Measurements from ENCODE around the gene CCDC7.
"Not testable (repeated sequence)": the region's sequence is repeated elsewhere in the genome, so short reads cannot be mapped to it uniquely, and the experiment has no call there.

CCDC7 gene

GRCh38 chr10:32713560-32713959 lies 267.6 kb downstream of the CCDC7 start:
- peak; percentile 12 for DNase-seq (ENCODE audit: low read depth)

DNA sequence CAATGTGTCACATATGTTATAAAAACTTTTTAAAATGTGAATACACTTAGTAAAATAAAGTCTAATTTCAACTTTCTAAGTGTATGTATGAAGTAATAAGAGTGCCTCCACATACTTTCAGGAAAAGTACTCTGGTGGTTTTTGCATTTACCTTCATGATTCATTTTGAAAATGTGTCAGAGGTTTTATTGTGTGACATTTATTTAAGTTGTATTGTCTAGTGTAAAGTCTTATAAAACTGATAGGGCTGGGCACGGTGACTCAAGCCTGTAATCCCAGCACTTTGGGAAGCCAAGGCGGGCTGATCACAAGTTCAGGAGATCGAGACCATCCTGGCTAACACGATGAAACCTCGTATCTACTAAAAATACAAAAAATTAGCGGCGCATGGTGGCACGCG lies 285.6 kb downstream of the CCDC7 start:
- no peak for DNase-seq (ENCODE audit: low read depth)

DNA sequence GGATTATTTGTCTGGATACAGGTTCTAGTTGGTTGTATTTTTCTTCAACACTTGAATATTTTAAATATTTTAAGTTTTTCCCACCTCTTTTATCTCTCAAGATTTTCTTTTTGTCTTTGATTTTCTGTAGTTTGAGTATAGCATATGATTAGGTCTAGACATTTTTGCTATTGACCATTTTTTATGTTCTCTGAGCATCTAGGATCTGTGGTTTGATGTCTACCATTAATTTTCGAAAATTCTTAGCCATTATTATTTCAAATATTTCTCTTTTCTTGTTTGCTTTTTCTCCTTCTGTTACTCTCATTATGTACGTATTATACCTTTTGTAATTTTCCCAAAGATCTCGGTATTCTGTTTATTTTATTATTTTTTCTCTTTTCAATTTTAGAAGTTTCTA lies 293.0 kb downstream of the CCDC7 start:
- DNase-seq (ENCODE audit: low read depth) = no peak

DNA sequence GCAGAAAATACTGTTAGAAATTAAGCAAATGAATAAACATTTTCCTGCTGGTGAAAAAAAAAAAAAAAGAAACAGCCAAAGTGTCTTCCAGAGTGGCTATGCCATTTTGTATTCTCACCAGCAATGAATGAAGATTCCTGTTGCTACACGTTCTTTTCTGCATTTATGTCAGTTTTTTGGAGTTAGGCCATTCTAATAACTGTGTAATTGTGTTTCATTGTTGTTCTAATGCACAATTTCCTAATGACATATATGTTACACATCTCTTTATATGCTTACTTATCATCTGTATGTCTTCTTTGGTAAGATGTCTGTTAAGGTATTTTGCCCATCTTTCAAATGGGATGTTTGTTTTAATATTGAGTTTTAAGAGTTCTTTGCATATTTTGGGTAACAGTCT lies 298.4 kb downstream of the CCDC7 start:
- DNase-seq (ENCODE audit: low read depth) = peak; percentile 4

GRCh38 chr10:32746869-32747268 lies 300.9 kb downstream of the CCDC7 start:
- DNase-seq (ENCODE audit: low read depth) = no peak

GRCh38 chr10:32751582-32751981 lies 305.6 kb downstream of the CCDC7 start:
- no peak for DNase-seq (ENCODE audit: low read depth)

DNA sequence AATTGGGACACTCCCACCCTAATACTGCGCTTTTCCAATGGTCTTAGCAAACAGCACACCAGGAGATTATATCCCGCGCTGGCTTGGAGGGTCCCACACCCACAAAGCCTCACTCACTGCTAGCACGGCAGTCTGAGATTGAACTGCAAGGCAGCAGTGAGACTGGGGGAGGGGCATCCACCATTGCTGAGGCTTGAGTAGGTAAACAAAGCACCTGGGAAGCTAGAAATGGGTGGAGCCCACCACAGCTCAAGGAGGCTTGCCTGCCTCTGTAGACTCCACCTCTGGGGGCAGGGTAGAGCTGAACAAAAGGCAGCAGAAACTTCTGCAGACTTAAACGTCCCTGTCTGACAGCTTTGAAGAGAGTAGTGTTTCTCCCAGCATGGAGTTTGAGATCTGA lies 309.0 kb downstream of the CCDC7 start:
- DNase-seq (ENCODE audit: low read depth) = not testable (repeated sequence)

GRCh38 chr10:32771217-32771616 lies 325.3 kb downstream of the CCDC7 start:
- no peak for DNase-seq (ENCODE audit: low read depth)

DNA sequence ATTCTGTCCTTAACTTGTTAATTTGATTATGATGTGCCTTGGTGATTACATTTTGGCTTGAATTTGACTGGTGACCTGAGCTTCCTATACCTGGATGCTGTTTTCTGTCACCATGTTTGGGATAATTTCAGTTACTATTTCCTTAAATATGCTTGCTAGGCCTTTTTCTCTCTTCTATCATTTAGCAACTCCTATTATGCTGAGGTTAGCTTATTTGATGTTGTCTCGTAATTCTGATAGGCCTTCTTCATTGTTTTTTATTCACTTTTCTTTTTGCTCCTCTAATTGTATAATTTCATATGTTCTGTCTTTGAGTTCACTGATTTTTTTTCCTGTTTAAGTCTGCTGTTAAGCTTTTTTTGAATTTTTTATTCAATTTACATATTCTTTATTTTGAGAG lies 327.2 kb downstream of the CCDC7 start:
- DNase-seq (ENCODE audit: low read depth) = no peak

DNA sequence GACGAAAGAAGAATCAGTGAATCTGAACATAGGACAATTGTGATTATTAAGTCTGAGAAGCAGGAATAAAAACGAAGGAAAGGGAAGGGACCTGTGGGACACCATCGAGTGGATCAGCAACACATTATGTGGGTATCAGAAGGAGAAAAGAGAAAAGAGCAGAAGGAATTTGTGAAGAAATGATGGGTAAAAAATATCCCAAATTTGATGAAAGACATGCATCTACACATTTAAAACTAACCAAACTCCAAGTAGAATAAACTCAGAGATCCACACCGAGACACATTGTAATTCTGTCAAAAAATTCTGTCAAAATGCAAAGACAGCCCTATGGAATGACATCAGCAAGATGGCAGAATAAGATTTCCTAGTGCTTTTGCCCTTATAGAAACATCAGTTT lies 341.0 kb downstream of the CCDC7 start:
- DNase-seq (ENCODE audit: low read depth) = no peak

GRCh38 chr10:32787690-32788284 lies 341.8 kb downstream of the CCDC7 start:
- DNase-seq (ENCODE audit: low read depth) = no peak

DNA sequence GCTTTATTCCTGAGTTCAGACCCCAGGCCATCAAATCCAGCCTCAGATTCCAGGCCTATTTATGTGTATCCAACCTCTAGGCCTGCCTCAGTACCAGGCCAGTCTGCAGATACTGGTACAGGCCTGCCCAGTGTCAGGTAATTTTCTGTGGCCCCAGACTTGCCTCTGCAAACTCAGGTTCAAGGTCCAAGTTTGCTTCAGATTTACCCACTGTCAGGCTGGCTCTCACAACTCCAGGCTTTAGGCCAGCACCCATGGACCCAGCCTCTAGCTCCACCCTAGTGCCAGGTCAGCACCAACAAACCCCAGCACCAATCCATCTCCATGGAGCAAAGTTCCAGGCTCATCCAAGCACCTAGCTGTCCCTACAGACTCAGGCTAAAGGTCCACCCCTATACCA lies 342.4 kb downstream of the CCDC7 start:
- DNase-seq (ENCODE audit: low read depth) = no peak

GRCh38 chr10:32790483-32790882 lies 344.5 kb downstream of the CCDC7 start:
- peak; percentile 40 for DNase-seq (ENCODE audit: low read depth)

DNA sequence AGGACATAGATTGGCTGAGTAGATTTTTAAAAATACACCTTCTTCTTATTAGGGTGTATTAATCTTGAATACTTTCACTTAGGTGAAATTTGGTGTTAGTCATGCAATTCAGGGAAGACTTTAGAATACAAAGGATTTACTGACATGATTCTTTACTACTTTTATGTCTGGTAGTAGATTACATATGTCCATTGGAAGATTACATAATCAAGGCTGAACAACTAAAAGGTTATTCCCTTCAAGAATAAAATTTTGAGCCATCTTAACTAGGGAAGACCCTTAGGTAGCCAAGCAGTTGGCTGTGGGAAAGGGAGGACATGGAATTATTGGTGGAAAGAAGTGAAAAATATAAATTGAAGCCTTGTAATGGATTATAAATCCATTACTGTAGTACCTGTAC lies 347.1 kb downstream of the CCDC7 start:
- DNase-seq (ENCODE audit: low read depth) = no peak

- peak; percentile 42 for DNase-seq (ENCODE audit: low read depth)
Measured at GRCh38 chr10:32795598-32796183, 349.8 kb downstream of the CCDC7 start.

DNA sequence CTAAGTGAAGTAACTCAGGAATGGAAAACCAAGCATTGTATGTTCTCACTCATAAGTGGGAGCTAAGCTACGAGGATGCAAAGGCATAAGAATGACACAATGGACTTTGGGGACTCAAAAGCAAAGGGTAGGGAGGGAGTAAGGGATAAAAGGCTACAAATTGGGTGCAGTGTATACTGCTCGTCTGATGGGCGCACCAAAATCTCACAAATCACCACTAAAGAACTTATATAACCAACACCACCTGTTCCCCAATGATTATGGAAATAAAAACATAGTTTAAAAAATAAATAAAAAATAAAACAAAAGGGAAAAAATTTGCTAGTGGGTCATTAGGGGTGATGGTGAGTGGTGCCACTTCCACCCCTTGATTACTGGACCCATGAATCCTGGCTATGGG lies 351.5 kb downstream of the CCDC7 start:
- DNase-seq (ENCODE audit: low read depth) = not testable (repeated sequence)

DNA sequence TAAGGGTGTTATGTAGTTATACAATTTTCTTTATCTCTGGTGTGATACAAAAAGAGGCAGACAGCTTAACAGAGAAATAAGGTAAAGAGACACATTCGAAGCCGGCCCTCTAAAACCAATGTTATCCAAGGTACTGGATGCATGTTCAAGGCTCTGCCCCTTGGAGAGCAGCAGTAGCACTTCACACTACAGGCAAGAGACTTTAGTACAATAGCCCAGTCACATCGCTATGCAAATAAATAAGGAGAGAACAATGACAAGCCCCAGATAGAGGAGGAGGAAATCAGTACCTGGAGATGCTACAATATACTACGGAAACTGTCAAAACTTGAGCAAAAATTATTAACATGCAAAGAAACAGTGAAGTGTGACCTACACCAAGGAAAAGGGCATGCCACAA lies 401.0 kb downstream of the CCDC7 start:
- no peak for DNase-seq (ENCODE audit: low read depth)

DNA sequence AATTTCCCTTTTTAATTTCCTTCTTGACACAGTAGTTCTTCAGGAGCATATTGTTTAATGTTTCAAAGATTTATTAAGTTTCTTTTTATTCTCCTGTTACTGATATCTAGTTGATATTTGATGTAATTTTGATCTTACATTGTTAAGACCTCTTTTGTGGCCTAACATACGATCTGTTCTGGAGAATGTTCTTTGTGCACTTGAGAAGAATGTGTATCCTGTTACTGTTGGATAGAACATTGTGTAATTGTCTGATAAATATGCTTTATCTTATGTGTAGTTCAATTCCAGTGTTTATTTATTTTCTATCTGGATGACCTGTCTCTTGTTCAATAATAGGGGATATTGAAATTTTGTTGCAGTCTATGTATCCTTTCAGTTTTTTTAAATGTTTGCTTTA lies 405.4 kb downstream of the CCDC7 start:
- no peak for DNase-seq (ENCODE audit: low read depth)

GRCh38 chr10:32854435-32854834 lies 408.5 kb downstream of the CCDC7 start:
- DNase-seq (ENCODE audit: low read depth) = no peak

DNA sequence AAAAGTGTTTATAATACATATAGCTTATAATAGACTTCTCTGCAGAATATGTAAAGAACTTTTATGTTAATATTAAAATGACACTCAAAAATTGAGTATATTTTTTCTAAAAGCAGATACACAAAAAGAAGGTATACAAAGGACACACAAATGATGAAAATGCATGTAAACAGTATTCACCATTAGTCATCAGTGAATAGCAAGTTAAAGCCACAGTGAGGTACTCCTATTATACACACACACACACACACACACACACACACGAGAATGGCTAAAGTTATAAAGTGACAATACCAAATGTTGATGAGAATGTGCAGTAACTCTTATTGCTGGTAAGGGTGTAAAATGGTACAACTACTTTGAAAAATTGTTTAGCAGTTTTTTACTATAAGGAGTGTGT lies 419.2 kb downstream of the CCDC7 start:
- no peak for DNase-seq (ENCODE audit: low read depth)

- no peak for DNase-seq (ENCODE audit: low read depth)
Measured at GRCh38 chr10:32877915-32878314, 432.0 kb downstream of the CCDC7 start.

GRCh38 chr10:32878646-32879045 lies 432.7 kb downstream of the CCDC7 start:
- DNase-seq (ENCODE audit: low read depth) = no peak

DNA sequence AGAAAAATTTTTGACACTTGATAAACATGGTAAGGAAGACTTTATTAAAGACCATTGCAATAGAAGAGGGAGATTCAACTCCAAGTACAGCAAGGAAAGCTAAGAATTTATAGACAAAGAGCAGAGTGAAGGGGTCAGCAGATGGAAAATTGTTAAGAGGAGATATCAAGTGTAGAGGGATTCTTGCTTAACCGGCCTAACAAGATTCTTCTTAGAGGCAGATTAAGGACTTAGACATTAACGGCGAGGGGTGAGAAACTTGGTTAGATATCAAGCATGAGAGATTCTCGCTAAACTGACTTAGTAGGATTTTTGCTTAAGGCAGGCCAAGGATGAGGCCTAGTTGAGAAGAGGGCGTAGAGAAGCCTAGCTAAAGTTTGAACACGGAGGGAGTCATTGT lies 436.1 kb downstream of the CCDC7 start:
- DNase-seq (ENCODE audit: low read depth) = no peak

GRCh38 chr10:32887481-32887880 lies 441.5 kb downstream of the CCDC7 start:
- DNase-seq (ENCODE audit: low read depth) = no peak

All from EH (cell line).